HG03135 (cell line): ENCODE results near the gene PINK1.
"Not testable (repeated sequence)": the region's sequence is repeated elsewhere in the genome, so short reads cannot be mapped to it uniquely, and the experiment has no call there.

Experiments
- ATAC-seq: cut with Tn5 transposase; IDR thresholded peaks from one replicate; pipeline ENCODE4 v1.9.1; 2021; ENCODE audit warnings: mild to moderate bottlenecking, moderate library complexity; ENCODE audit not compliant: unreplicated experiment

Gene PINK1

DNA sequence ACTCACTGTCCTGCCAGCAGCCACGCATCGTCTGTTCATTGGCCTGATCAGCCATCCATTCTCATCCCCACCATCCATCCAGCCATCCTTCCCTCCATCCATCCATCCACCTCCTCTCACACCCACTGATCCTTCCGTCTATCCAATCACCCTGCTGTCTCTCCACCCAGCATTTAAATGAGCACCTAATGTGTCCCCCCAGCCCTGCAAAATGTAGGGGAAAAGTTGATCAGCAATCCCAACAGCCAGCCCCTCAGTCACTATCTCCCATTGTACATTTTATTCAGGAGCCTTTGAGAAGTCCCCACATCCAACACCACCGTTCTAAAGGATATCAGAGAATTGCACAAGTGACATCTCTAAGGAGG is 39.0 kb downstream of the PINK1 start:
- ATAC-seq = no peak

DNA sequence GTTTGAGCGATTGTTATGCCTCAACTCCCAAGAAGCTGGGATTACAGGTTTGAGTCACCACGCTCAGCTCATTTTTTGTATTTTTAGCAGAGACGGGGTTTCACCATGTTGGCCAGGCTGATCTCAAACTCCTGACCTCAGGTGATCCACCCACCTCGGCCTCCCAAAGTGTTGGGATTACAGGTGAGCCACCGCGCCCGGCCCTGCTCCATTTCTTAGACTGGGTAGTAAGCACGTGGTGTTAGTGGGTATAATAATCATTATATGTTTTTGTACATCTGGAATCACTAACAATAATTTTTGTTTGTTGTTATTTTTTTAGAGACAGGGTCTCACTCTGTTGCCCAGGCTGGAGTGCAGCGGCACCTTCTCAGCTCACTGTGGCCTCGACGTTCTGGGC is 40.4 kb downstream of the PINK1 start:
- not testable (repeated sequence) for ATAC-seq

DNA sequence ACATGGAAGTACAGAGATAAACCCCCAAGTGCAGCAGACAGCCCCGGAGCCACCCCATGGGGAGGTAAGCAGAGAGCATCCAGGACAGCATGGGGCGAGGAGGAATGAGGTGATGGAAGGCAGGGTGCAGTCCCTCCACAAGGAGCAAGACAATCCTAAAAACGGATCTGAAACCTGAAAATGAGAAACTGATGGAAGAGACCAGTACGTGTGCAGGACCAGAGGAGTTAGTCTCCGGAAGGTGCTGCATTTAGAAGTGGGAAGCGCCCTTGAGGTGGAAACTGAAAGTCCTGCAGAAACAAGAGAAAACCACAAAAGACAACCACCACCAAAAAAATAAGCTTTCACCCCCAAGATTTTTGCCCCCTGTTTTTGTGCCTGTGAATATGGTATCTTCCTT is 45.3 kb downstream of the PINK1 start:
- ATAC-seq = no peak

DNA sequence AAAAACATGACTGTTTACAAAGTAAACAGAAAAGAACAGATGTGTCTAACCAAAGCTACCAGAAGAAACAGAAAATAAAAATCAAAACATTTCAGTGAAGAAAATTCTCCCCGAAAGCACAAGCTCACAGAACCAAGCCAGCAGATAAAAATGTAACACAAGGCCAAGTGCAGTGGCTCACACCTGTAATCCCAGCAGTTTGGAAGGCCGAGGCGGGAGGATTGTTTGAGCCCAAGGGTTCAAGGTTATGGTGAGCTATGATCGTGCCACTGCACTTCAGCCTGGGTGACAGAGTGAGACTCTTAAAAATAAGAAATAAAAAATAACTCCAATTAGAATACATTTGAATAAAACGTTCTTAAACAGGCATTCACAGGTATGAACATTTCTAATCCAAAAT is 47.0 kb downstream of the PINK1 start:
- no peak for ATAC-seq

DNA sequence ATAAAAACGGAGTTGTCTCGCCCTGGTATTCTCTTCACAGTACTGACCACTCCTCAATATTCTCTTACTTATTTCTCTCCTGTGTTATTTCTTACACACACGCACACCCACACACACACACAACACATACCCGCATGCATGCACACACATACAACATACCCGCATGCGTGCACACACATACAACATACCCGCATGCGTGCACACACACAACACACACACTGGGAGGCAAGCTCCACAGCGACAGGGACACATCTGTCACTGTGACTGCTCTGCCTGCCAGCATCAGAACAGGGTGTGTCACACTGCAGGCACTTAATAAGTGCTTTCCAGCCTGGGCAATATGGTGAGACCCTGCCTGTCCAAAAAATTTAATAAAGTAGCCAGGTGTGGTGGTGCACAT is 48.7 kb downstream of the PINK1 start:
- ATAC-seq = no peak

DNA sequence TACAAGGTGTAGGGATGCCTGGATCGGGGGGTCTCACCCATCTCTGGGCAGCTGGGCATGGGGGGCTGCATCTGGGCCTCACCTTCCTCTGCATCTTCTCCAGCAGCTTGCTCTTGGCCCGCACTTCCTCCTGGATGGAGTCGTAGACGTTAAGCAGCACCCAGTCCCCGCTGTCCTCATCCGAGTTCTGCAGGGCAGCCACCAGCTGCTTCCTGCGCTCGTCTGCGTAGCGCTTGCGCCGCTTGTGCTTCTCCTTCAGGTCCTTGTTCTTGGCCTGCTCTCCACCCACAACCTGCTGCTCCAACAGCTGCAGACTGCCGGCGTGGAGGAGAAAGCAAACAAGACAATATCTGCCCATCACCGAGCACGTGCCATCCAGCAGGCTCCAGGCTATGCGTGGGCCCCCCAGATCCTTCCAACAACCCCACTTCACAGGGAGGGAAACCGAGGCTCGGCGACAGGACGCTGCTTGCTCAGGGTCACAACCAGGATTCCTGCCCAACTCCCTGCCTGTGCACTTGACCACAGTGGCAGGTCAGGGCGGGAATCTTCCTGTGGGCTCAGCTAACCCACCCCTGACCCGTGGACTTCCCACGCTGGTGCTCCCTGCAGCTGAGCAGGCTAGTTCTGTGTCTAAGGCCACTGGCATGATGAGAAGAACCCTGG is 49.4 kb downstream of the PINK1 start:
- ATAC-seq = no peak

DNA sequence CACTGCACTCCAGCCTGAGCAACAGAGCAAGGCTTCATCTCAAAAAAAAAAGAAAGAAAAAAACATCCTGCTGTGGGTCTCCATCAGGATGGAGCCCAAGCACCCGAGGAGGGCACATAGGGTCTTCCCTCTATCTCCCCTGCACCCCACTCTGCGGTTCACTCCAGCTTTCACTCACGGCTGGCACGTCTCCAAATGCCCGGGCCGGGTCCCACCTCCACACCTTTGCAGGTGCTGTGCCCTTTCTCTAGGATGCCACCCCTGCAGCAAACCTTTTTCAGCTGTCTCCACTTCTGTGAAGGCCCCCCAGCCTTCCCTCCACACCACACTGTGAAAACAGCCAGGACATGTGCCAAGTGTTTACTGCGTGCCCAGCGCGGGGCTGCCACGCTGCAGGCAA is 50.4 kb downstream of the PINK1 start:
- no peak for ATAC-seq

DNA sequence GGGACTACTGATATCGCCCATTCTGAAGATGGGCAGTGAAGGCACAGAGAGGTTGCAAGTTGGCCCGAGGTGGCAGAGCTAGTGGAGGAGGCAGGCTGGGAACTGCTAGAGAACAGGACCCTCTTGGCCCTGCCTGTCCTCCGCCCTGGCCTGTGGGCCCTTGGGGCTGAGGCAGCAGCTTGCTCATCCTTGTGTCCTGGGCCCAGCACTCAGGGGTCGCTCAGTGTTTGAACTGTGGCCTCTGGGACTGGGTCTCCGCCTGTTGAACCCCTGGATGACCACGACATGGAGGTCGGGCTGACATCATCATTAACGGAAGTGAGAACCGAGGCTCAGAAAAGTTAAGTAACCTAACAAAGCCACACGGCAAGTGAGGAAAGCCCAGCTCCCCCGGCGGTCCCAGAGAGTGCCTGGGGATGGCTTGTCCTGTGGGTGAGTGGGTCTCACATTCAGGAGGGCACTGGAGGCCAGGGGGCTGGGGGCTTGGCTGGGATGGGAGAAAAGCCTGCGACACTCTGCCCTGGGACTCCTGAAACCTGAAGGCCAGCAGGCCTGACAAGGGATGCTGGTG is 50.9 kb downstream of the PINK1 start:
- ATAC-seq = no peak

DNA sequence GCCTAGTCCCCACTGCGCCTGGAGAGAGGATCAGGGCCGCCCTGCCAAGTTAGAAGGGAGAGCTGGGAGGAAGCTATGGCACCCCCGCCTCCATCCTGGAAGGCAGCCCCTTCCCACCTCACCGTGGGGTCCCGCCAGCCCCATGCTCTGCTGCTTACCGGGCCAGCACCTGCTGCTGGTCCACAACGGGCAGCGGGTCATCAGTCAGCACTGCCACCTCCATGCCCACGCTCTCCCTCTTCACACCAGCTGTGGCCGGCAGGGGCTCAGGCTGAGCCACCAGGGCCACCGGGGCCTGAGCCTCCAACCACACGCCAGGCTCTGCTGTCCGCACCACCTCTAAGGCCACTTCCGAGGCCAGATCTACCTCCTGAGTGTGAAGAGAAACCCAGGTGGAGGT is 51.4 kb downstream of the PINK1 start:
- no peak for ATAC-seq

DNA sequence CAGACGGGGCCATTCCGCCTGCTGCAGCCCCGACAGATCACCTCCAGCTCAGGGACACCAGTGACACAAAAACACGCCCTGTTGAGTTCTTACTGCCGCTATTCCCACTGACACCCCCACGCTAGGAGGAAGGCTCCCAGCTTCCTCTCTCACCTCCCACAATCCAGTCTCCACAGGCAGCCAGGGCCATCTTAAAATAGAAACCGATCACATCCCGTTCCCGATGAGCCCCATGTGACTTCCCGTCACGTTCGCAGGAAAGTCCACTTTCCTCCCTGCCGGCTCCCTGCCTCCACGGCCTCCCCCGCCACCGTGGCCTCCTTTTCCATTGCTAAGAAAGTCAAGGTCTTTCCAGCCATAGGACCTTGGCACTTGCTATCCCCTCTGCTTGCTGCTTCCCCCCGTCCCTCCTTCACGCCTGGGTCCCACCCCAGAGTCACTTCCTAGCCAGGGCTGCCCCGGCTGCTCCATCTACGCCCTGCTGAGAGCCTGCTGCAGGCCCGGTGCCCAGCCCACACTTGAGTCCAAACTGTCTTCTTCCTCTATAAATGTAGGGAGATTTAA is 51.9 kb downstream of the PINK1 start:
- no peak for ATAC-seq

DNA sequence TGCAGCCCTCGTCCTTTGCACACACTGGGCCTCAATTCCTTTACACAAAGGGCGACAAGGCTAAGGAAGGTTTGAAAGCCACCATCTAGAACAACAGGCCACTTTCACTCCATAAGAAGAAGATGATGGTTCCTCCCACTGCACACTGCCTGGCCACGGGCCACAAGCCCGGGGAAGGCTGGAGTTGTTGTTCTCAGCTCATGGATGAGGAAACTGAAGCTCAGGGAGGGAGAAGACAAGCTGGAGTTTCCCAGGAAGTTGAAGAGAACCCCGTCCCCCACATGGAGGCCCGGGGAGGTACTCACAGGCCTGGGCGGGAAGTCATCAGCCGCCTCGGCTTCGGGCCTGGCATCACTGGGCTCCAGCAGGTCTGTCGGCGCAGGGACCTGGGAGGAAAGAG is 52.5 kb downstream of the PINK1 start:
- ATAC-seq = no peak

DNA sequence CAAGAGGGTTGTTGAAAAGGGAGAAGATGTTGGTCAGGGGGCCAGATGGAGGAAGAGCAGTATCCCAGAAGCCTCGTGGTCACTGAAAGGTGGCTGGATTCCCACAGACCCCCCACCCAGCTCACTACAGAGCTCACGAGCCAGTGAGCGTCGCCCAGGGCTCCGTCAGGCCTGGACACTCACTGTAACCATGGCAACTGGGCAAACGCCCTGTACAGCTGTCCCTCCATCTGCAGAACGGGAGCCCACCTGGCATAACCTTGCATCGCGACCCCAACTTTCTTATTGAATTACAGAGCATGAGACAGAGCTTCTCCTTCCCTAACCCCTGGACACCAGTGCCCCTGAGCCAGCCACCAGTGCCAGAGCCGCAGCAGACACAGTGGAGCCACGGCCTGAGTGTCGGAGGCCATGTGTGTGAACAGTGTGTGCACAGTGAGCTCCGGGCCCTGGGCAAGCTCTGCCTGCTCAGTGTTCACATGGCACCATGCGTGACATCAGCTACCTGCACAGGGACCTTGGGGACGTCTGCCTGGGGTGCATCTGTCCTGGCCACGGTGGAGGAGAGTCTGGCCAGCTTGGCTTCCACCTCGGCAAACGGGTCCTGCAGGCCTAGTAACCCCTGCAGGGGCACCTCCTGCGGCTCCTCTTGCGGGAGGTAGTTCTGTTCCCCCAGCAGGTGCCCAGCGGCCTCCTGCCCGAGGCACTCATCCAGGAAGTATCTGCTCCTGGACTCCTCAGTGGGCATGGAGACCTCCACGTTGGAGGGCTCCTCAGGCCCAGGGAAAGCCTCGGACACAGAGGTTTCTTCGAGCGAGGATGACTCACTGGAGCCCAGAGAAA is 53.8 kb downstream of the PINK1 start:
- ATAC-seq = no peak

DNA sequence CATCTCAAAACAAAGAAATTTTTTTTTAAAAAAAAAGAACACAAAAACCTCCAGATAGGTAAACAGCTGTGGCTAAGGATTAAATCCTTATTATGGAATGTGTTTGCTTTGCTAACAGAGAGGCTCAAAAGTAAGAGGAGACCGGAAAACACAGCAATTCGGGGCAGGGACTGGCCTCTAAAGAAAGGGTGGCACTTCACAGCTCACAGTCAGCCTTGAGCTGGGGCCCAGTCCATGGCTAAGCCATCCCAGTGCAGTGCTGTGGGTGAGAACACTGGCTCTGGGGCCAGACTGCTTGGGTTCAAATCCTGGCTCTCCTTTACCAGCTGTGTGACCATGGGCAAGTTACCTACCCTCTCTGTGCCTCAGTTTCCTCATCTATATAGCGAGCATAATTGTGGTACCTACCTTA is 56.4 kb downstream of the PINK1 start:
- ATAC-seq = no peak

DNA sequence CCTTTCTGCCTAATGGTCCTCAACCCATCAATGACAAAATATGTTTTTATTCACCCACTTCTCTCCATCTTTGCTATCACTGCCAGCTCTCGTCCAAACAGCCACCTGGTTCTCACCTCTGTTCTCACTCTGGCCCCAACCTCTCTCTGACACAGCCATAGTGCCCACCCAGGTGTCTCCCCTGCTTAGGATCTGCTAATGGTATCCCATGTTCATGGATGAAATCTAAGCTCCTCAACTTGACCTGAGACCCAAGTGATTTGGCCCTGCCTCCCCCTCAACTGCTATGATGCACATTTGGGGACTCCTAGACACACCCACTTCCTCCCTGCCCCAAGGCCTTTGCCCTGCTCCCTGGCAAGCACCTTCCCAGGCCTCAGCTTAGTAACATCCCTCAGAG is 58.6 kb downstream of the PINK1 start:
- ATAC-seq = no peak

DNA sequence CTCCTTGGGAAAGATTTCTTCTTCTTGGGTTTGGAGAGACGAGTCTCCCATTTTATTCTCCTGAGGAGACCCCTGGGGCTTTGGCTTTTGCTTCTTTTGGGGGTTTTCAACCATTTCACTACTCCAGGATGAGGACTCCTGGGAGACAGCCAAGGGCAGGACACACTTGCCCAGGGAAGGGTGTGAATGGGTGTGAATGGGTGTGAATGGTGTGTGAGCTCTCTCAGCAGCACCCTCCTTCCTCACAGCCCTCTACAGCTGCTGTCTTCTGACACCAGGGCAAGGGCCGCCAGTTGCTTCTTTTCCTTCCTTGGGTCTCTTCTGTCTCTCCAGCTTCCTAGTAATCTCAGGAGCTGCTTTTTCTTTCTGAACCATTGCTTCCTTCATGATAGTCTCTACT is 60.4 kb downstream of the PINK1 start:
- ATAC-seq = no peak

DNA sequence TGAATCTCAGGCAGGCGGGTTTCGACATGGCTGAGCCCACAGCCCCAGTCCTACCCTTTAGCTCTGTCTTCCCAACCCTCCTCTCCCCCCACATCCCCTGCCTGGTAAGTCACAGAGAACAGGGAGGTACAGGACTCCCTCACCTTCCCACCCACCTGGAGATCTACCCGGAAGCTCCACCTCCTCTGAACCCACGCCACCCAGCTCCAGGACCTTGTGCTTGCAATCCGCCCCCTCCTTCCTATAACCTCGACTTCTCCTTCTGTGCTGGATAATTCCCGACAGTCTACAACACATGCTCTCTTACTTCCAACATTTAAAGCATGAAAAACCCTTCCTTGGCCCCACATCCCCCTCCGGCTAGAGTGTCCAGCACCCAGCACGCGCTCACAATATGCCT is 62.3 kb downstream of the PINK1 start:
- ATAC-seq = no peak

DNA sequence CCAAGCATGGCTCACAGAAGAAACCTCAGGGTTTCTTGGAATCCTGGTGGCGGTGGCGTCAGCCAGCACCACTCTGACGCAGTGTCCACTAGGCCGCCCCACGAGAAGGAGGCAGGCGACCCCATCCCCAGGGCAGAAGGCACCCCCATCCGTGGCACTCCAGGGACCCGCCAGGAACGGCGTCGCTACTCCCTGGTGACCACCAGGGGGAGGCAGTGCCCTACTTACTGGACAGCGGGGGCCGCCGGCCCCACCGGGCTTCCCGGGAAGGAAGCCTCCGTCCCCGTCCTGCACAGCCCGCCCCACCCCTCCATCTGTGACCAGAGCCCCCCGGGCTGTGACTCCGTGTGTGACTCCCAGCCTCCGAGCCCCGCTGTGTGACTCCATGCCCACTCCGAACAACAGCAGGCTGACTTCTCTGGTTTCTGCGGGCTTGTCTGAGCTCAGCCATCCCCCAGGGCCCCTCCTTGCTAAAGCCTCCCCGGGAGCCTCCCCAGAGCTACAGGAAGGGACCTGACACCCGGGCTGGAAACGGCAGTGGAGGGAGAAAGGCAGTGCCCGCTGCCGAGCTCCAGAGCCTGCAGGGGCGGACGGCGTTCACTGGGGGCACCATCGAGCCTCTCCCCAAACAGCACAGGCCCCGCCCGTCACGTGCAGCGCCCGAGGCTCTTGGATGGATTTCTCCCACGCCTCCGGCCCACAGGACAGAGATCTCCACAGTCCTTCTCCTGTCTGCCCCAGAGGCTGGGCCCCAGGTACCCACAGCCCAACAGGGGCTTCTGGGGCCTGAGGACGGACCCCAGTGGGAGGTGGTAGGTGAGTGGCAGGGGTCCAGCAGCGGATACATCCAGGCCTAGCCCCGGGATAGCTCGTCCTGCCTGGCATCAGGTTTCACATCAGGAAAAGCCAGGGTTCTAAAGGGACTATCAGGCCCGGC is 63.4 kb downstream of the PINK1 start:
- ATAC-seq = peak; percentile 62

DNA sequence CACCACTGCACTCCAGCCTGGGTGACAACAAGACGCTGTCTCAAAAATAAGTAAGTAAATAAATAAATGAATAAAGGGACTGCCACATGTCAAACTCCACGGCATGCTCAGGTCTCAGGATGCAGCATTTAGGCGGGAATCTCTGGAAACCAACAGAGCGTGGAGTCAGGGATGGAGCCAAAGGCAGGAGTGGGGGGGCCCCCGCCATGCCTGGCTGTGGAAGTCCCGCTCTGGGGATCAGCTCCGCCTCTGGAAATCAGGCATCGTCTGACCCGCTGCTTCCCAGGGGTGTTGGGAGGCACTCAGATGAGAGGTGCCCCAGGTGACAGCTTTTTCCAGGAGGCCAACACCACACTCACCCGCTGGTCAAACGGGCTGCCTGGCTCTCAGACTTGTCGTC is 64.3 kb downstream of the PINK1 start:
- ATAC-seq = no peak

DNA sequence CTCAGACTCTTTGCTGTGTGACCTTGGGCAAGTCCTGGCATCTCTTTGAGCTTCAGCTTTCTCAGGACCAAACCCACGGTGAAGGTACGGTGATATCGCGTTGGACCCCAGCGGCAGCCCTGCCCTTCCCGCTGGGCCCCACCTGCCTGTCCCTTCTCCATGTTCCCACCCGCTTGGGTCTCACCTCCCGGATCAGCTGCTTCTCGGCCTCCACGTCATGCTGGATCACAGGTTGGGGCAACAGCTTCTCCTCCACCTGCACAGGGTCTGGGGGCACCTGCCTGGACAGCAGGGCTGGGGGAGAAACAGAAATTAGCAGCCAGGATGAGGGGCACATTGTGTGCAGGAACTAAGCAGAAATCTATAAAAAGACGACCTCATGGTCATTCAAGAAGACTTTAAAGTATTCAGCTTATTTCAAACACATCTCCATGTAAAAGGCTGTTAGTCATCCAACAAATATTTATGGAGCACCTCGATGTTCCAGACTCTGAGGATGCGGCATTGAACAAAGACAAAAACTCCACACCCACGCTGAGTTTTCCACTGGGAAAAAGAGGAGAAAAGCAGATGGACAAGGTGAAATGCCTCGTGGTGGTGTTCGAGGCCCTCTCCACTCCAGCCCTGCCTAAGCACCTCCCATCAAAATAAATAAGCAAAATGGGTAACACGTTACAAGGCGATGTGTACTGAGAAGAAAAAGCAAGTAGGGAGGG is 65.1 kb downstream of the PINK1 start:
- ATAC-seq = no peak

DNA sequence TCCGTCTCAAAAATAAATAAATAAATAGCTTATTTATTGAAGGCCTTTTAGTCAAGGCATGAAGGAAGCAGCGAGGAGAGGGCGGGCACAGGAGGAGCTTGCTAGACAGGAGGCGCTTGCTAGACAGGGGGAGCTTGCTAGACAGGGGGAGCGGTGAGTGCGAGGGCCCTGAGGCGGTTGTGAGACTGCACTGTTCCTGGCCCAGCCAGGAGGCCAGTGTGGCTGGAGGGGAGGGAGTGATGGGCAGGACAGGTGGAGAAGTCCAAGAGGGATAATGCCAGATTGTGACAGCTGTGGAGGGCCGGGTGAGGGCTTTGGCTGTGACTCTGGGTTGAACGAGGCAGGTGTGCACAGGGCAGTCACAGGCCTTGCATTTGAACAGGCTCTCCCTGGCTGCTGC is 66.3 kb downstream of the PINK1 start:
- ATAC-seq = no peak
